ENCODE measurements around the gene TOR1B.
"Not testable (repeated sequence)": the region's sequence is repeated elsewhere in the genome, so short reads cannot be mapped to it uniquely, and the experiment has no call there.

The TOR1B gene

GRCh38 chr9:129783516-129784361, 19.2 kb upstream of the TOR1B start:
- Mint-ChIP-seq H3K36me3 (no peaks in the 10 kb centered on the region), H3K9me3 (no peaks in the 10 kb centered on the region), H3K4me3 (no peak overlapping the region), H3K27me3 (peaks cover 11% of the 10 kb centered on the region), H3K4me1 (peaks cover 4% of the 10 kb centered on the region), H3K27ac (no peak overlapping the region)
- ATAC-seq (ENCODE audit: low read depth) (peak; percentile 99), DNase-seq (ENCODE audit: low spot score in 2 of 2) (peak; percentile 77)

GRCh38 chr9:129784970-129785369, 18.0 kb upstream of the TOR1B start:
- DNase-seq (ENCODE audit: low spot score in 2 of 2); ATAC-seq (ENCODE audit: low read depth): not testable (repeated sequence)

GRCh38 chr9:129785866-129786265, 17.1 kb upstream of the TOR1B start:
- H3K4me1 Mint-ChIP-seq: peaks cover 6% of the 10 kb centered on the region
- no peak overlapping the region for H3K4me3 Mint-ChIP-seq
- H3K27me3 Mint-ChIP-seq: peaks cover 14% of the 10 kb centered on the region

More at GRCh38 chr9:129784970-129785369, 18.0 kb upstream of the TOR1B start:
- not testable (repeated sequence) for H3K27ac Mint-ChIP-seq, H3K36me3 Mint-ChIP-seq, H3K4me3 Mint-ChIP-seq, H3K4me1 Mint-ChIP-seq, H3K9me3 Mint-ChIP-seq
- H3K27me3 Mint-ChIP-seq: peaks cover 12% of the 10 kb centered on the region

GRCh38 chr9:129786481-129786880, 16.5 kb upstream of the TOR1B start:
- no peak for DNase-seq (ENCODE audit: low spot score in 2 of 2)
- Mint-ChIP-seq H3K4me3 (no peak overlapping the region), H3K36me3 (no peaks in the 10 kb centered on the region), H3K27ac (no peak overlapping the region), H3K27me3 (peaks cover 14% of the 10 kb centered on the region), H3K9me3 (no peaks in the 10 kb centered on the region), H3K4me1 (peaks cover 6% of the 10 kb centered on the region)
- no peak for ATAC-seq (ENCODE audit: low read depth)

More at GRCh38 chr9:129785866-129786265, 17.1 kb upstream of the TOR1B start:
- H3K9me3 Mint-ChIP-seq: no peaks in the 10 kb centered on the region
- H3K36me3 Mint-ChIP-seq: no peaks in the 10 kb centered on the region
- DNase-seq (ENCODE audit: low spot score in 2 of 2) (no peak), ATAC-seq (ENCODE audit: low read depth) (no peak)
- H3K27ac Mint-ChIP-seq: no peak overlapping the region

- Mint-ChIP-seq H3K27me3 (peaks cover 10% of the 10 kb centered on the region), H3K27ac (no peak overlapping the region), H3K4me3 (no peak overlapping the region), H3K36me3 (no peaks in the 10 kb centered on the region), H3K4me1 (peaks cover 2% of the 10 kb centered on the region), H3K9me3 (no peaks in the 10 kb centered on the region)
- no peak for ATAC-seq (ENCODE audit: low read depth)
- DNase-seq (ENCODE audit: low spot score in 2 of 2): no peak
These were observed 8.4 kb upstream of the TOR1B start for GRCh38 chr9:129794549-129794948.

GRCh38 chr9:129796029-129796428, 7.0 kb upstream of the TOR1B start:
- H3K9me3 Mint-ChIP-seq; H3K4me1 Mint-ChIP-seq; H3K27me3 Mint-ChIP-seq; H3K27ac Mint-ChIP-seq; DNase-seq (ENCODE audit: low spot score in 2 of 2); H3K4me3 Mint-ChIP-seq; ATAC-seq (ENCODE audit: low read depth); H3K36me3 Mint-ChIP-seq: not testable (repeated sequence)

- ATAC-seq (ENCODE audit: low read depth) (no peak), DNase-seq (ENCODE audit: low spot score in 2 of 2) (no peak)
- no peaks in the 10 kb centered on the region for H3K9me3 Mint-ChIP-seq
- H3K4me3 Mint-ChIP-seq: no peak overlapping the region
- no peaks in the 10 kb centered on the region for H3K36me3 Mint-ChIP-seq
- no peaks in the 10 kb centered on the region for H3K4me1 Mint-ChIP-seq
- H3K27me3 Mint-ChIP-seq: peaks cover 8% of the 10 kb centered on the region
- H3K27ac Mint-ChIP-seq: no peak overlapping the region
These were observed 4.0 kb upstream of the TOR1B start for GRCh38 chr9:129798973-129799372.

- Mint-ChIP-seq H3K4me1 (peaks cover 5% of the 10 kb centered on the region), H3K36me3 (no peaks in the 10 kb centered on the region), H3K27ac (no peak overlapping the region), H3K4me3 (peak overlapping the region; percentile 66), H3K9me3 (no peaks in the 10 kb centered on the region), H3K27me3 (no peaks in the 10 kb centered on the region)
- DNase-seq (ENCODE audit: low spot score in 2 of 2) (no peak), ATAC-seq (ENCODE audit: low read depth) (no peak)
These were observed 1.5 kb upstream of the TOR1B start for GRCh38 chr9:129801504-129801903.

- ATAC-seq (ENCODE audit: low read depth): no peak
- Mint-ChIP-seq H3K9me3 (no peaks in the 10 kb centered on the region), H3K4me3 (peak overlapping the region; percentile 96), H3K4me1 (peaks cover 5% of the 10 kb centered on the region), H3K27ac (no peak overlapping the region), H3K36me3 (no peaks in the 10 kb centered on the region), H3K27me3 (no peaks in the 10 kb centered on the region)
- no peak for DNase-seq (ENCODE audit: low spot score in 2 of 2)
These were observed 684 bp downstream of the TOR1B start for GRCh38 chr9:129803676-129804060.

GRCh38 chr9:129806061-129806460, 3.1 kb downstream of the TOR1B start:
- no peak overlapping the region for H3K4me3 Mint-ChIP-seq
- no peak overlapping the region for H3K27ac Mint-ChIP-seq
- H3K9me3 Mint-ChIP-seq: no peaks in the 10 kb centered on the region
- H3K36me3 Mint-ChIP-seq: peaks cover 5% of the 10 kb centered on the region
- H3K27me3 Mint-ChIP-seq: no peaks in the 10 kb centered on the region
- H3K4me1 Mint-ChIP-seq: peaks cover 8% of the 10 kb centered on the region
- DNase-seq (ENCODE audit: low spot score in 2 of 2) (no peak), ATAC-seq (ENCODE audit: low read depth) (no peak)

- peaks cover 12% of the 10 kb centered on the region for H3K4me1 Mint-ChIP-seq
- H3K27me3 Mint-ChIP-seq: no peaks in the 10 kb centered on the region
- ATAC-seq (ENCODE audit: low read depth): no peak
- H3K27ac Mint-ChIP-seq: no peak overlapping the region
- no peaks in the 10 kb centered on the region for H3K9me3 Mint-ChIP-seq
- no peak for DNase-seq (ENCODE audit: low spot score in 2 of 2)
- H3K4me3 Mint-ChIP-seq: no peak overlapping the region
- H3K36me3 Mint-ChIP-seq: peaks cover 8% of the 10 kb centered on the region
These were observed 6.4 kb downstream of the TOR1B start for GRCh38 chr9:129809346-129809745.

GRCh38 chr9:129810116-129810515, 7.1 kb downstream of the TOR1B start:
- H3K4me1 Mint-ChIP-seq: peaks cover 14% of the 10 kb centered on the region
- ATAC-seq (ENCODE audit: low read depth): no peak
- H3K36me3 Mint-ChIP-seq: peaks cover 12% of the 10 kb centered on the region
- H3K27ac Mint-ChIP-seq: no peak overlapping the region
- no peaks in the 10 kb centered on the region for H3K9me3 Mint-ChIP-seq
- H3K27me3 Mint-ChIP-seq: no peaks in the 10 kb centered on the region
- no peak for DNase-seq (ENCODE audit: low spot score in 2 of 2)
- H3K4me3 Mint-ChIP-seq: no peak overlapping the region

GRCh38 chr9:129810788-129811187, 7.8 kb downstream of the TOR1B start:
- no peak for ATAC-seq (ENCODE audit: low read depth)
- H3K27ac Mint-ChIP-seq: no peak overlapping the region
- no peak overlapping the region for H3K4me3 Mint-ChIP-seq
- no peak for DNase-seq (ENCODE audit: low spot score in 2 of 2)
- H3K9me3 Mint-ChIP-seq: no peaks in the 10 kb centered on the region
- peaks cover 14% of the 10 kb centered on the region for H3K4me1 Mint-ChIP-seq
- peaks cover 13% of the 10 kb centered on the region for H3K36me3 Mint-ChIP-seq
- H3K27me3 Mint-ChIP-seq: no peaks in the 10 kb centered on the region

- Mint-ChIP-seq H3K4me3 (no peak overlapping the region), H3K27me3 (no peaks in the 10 kb centered on the region), H3K4me1 (peaks cover 13% of the 10 kb centered on the region), H3K27ac (no peak overlapping the region), H3K9me3 (no peaks in the 10 kb centered on the region), H3K36me3 (peaks cover 20% of the 10 kb centered on the region)
- ATAC-seq (ENCODE audit: low read depth) (peak; percentile 46), DNase-seq (ENCODE audit: low spot score in 2 of 2) (no peak)
These were observed 9.0 kb downstream of the TOR1B start for GRCh38 chr9:129811967-129812363.

GRCh38 chr9:129812385-129812784, 9.4 kb downstream of the TOR1B start:
- H3K9me3 Mint-ChIP-seq: no peaks in the 10 kb centered on the region
- no peak overlapping the region for H3K27ac Mint-ChIP-seq
- no peak for DNase-seq (ENCODE audit: low spot score in 2 of 2)
- no peak for ATAC-seq (ENCODE audit: low read depth)
- H3K4me3 Mint-ChIP-seq: no peak overlapping the region
- peaks cover 13% of the 10 kb centered on the region for H3K4me1 Mint-ChIP-seq
- peaks cover 20% of the 10 kb centered on the region for H3K36me3 Mint-ChIP-seq
- H3K27me3 Mint-ChIP-seq: no peaks in the 10 kb centered on the region

Data from memory B cell (primary cell).